ENCODE results near the gene TREH.

Gene TREH

DNA sequence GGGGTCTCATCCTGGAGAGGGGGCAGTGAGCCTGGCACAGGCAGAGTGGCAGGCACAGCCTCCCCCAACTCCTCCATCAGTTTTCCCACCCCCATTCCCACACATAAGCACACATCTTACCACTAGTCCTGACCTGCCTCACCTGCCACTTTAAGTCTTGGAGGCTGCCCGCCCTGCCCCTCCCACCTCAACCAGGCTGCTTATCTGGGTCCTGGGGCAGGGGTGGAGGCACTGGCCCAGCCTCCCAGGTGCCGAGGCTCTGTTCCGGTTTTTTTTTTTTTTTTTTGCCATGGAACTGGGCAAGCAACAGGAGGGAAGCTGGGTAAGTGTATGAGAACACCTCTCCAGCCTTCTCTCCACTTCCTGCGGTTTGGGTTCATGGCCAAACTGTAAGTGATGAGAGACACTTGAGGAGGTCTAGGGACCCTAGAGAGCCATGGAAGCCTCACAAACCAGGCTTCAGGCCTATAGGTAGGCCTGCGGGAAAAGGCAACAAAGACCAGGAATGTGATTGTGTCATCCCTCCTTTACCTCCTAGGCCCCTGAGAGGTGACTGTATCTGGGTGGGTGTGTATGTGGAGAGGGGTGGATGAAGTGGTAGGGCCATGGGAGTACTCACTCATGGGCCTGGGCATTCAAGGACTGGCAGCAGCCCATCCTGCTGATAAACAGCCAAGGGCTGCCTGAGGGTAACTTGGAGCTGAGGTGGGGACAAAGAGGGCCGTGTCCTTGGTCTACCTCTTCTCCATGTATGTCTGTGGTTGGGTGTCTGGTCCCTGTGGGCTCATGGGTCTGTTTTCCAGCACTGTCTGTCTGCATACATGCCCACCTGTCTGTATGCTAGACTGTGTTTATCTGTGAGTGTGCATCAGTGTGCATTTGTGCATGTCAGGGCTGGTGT is 49.4 kb downstream of the TREH start:
- Histone ChIP-seq H3K36me3 (no peaks in the 10 kb centered on the region), H3K4me1 (ENCODE audit: control insufficient read depth in 1 of 2, insufficient read depth in 1 of 2, low read depth in 1 of 2, low read length in 1 of 2) (peaks cover 0 to 3% of the 10 kb centered on the region in 2 experiments)

GRCh38 chr11:118628861-118629549 is 50.4 kb downstream of the TREH start:
- Histone ChIP-seq H3K36me3 (no peaks in the 10 kb centered on the region), H3K4me3 (ENCODE audit: low read depth in 1 of 2, low read length in 1 of 2) (no peak overlapping the region), H3K27me3 (no peaks in the 10 kb centered on the region), H3K27ac (no peak overlapping the region), H3K9me3 (no peaks in the 10 kb centered on the region), H3K4me1 (ENCODE audit: control insufficient read depth in 1 of 2, insufficient read depth in 1 of 2, low read depth in 1 of 2, low read length in 1 of 2) (peaks cover 0 to 3% of the 10 kb centered on the region in 2 experiments)
- no peak for TF ChIP-seq CTCF (IDR thresholded peaks at IDR 0.05)

More for the DNA sequence above, 49.4 kb downstream of the TREH start:
- Histone ChIP-seq H3K27me3 (peaks cover 7% of the 10 kb centered on the region), H3K4me3 (ENCODE audit: low read depth in 1 of 2, low read length in 1 of 2) (no peak overlapping the region), H3K9me3 (no peaks in the 10 kb centered on the region), H3K27ac (no peak overlapping the region)
- no peak for TF ChIP-seq CTCF (IDR thresholded peaks at IDR 0.05)

DNA sequence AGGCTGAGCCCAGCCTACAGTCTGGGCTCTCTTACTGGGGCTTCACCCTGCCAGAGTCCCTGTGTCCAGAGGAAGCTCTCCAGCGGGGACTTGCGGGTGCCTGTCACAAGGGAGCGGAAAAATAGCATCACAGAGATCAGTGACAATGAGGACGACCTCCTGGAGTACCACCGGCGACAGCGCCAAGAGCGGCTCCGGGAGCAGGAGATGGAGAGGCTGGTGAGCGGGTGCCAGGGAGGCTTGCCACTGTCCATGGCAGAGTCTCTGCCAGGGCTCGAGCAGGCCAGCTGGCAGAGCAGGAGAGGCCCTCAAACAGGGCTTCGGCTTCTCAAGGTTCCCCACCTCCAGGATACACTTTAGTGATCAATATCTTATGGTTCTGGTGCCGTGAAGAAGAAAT is 51.0 kb downstream of the TREH start:
- no peaks in the 10 kb centered on the region for H3K36me3 ChIP-seq
- H3K27me3 ChIP-seq: peaks cover under 1% of the 10 kb centered on the region
- TF ChIP-seq CTCF (IDR thresholded peaks at IDR 0.05): no peak
- no peak overlapping the region for H3K27ac ChIP-seq
- peaks cover 0 to 3% of the 10 kb centered on the region in 2 experiments for H3K4me1 ChIP-seq (ENCODE audit: control insufficient read depth in 1 of 2, insufficient read depth in 1 of 2, low read depth in 1 of 2, low read length in 1 of 2)
- H3K9me3 ChIP-seq: no peaks in the 10 kb centered on the region
- H3K4me3 ChIP-seq (ENCODE audit: low read depth in 1 of 2, low read length in 1 of 2): no peak overlapping the region

- H3K4me1 ChIP-seq (ENCODE audit: control insufficient read depth in 1 of 2, insufficient read depth in 1 of 2, low read depth in 1 of 2, low read length in 1 of 2): peaks cover 0 to 3% of the 10 kb centered on the region in 2 experiments
- H3K4me3 ChIP-seq (ENCODE audit: low read depth in 1 of 2, low read length in 1 of 2): no peak overlapping the region
- TF ChIP-seq CTCF (IDR thresholded peaks at IDR 0.05): no peak
- no peaks in the 10 kb centered on the region for H3K9me3 ChIP-seq
- no peak overlapping the region for H3K27ac ChIP-seq
- H3K36me3 ChIP-seq: no peaks in the 10 kb centered on the region
- H3K27me3 ChIP-seq: peaks cover 5% of the 10 kb centered on the region
Measured at GRCh38 chr11:118628031-118628430, 51.4 kb downstream of the TREH start.

GRCh38 chr11:118627566-118627965 is 51.9 kb downstream of the TREH start:
- no peak for TF ChIP-seq CTCF (IDR thresholded peaks at IDR 0.05)
- Histone ChIP-seq H3K4me3 (ENCODE audit: low read depth in 1 of 2, low read length in 1 of 2) (no peak overlapping the region), H3K9me3 (no peaks in the 10 kb centered on the region), H3K4me1 (ENCODE audit: control insufficient read depth in 1 of 2, insufficient read depth in 1 of 2, low read depth in 1 of 2, low read length in 1 of 2) (peaks cover 0 to 3% of the 10 kb centered on the region in 2 experiments), H3K36me3 (no peaks in the 10 kb centered on the region), H3K27me3 (peaks cover 9% of the 10 kb centered on the region), H3K27ac (no peak overlapping the region)

Data from neutrophil (primary cell).